HG03442 (cell line): Measurements from ENCODE around the gene OLAH.
"Not testable (repeated sequence)": the region's sequence is repeated elsewhere in the genome, so short reads cannot be mapped to it uniquely, and the experiment has no call there.

Source experiments
- ATAC-seq: cut with Tn5 transposase; IDR thresholded peaks from one replicate; pipeline ENCODE4 v1.9.1; 2021; ENCODE audit warnings: mild to moderate bottlenecking, moderate library complexity; ENCODE audit not compliant: unreplicated experiment

OLAH gene

GRCh38 chr10:15043674-15044073, at the start of gene OLAH:
Gene OLAH, plus strand, starts transcription at chr10:15043943. Its CDS starts 3,346 bp downstream, at chr10:15047289.
- no peak for ATAC-seq

GRCh38 chr10:14995964-14996565, 47.7 kb upstream of the OLAH start:
- no peak for ATAC-seq

DNA sequence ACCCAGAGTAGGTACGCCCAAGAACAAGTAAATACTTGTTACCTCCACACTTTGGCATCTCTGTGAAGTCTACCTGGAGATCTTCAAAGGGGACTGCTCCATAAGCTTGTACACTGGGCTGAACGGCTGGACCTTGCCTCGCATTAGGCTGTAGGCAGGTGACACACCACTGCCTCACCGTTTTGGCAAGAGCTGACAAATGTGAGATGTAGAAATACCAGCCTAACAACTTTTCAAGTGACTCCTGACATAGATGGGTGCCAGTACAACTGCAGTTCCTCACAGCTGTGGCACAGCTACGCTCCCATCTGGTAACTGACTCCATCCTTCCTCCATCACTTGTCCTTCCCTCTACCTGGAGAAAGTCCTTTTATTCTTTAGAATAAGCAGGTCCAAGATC, 30.2 kb upstream of the OLAH start:
- ATAC-seq, result not testable (repeated sequence)

DNA sequence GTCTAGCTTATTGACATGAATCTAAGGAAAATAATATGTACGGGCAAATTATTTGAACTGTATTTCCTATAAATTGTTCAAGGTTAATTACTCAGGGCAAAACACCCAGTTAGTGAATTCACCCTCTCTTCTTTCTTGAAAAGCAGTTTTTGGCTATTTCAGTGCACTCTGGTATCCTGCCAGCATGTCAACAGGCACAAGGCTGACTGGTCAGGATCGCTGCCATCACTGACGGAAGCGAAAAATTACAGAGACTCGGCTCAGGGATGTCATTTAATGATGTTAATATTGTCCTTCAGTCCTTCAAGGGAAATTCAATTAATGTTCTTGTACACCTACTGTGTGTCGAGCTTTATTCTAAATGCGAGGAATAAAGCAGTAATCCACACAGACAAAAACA, 28.3 kb upstream of the OLAH start:
- no peak for ATAC-seq

DNA sequence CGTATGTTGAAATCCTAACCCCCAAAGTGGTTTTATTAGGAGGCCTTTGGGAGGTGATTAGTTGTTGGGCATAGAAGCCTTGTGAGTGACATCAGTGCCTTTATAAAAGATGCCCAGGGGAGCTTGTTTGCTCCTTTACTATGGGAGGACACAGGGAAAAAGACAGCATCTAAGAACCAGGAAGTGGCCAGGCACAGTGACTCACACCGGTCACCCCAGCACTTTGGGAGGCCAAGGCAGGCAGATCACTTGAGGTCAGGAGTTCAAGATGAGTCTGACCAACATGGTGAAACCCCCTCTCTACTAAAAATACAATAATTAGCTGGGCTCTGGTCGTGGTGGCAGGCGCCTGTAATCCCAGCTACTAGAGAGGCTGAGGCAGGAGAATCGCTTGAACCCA, 22.8 kb upstream of the OLAH start:
- not testable (repeated sequence) for ATAC-seq

DNA sequence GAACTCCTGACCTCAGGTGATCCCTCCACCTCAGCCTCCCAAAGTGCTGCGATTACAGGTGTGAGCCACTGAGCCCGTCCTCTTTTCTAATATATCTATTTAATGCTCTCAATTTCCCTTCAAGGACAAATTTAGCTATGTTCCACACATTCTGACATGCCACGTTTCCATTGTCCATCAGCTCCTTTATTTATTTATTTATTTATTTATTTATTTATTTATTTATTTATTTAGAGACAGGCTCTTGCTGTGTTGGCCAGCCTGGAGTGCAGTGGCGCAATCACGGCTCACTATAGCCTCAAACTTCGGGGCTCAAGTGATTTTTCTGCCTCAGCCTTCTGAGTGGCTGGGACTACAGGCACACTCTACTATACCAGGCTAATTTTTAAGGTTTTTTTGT, 20.7 kb upstream of the OLAH start:
- not testable (repeated sequence) for ATAC-seq

- not testable (repeated sequence) for ATAC-seq
Observed at GRCh38 chr10:15024017-15025004, 19.4 kb upstream of the OLAH start.

DNA sequence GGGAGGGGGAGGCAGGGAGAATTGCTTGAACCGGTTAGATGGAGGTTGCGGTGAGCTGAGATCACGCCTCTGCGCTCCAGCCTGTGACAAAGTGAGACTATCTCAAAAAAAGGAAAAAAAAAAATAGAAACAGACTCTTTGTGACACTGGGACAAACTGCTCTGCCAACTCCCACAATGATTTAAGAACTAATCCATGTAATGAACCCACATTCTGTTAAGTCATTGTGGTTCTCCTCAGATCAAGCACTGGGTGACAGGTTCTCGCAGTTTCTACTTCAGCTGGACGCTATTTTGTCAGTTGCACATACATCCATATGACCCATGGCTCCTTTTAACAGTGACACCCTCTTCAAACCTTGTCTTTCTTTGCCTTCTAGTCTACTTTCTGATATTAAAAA, 18.7 kb upstream of the OLAH start:
- not testable (repeated sequence) for ATAC-seq

- no peak for ATAC-seq
Observed at GRCh38 chr10:15027741-15028140, 16.0 kb upstream of the OLAH start.

- no peak for ATAC-seq
Observed at GRCh38 chr10:15035385-15036301, 8.1 kb upstream of the OLAH start.

- no peak for ATAC-seq
Observed at GRCh38 chr10:15037691-15038090, 6.1 kb upstream of the OLAH start.

GRCh38 chr10:15038416-15038815, 5.3 kb upstream of the OLAH start:
- no peak for ATAC-seq

- ATAC-seq, result no peak
Observed at GRCh38 chr10:15045380-15045779, 1.6 kb downstream of the OLAH start.

DNA sequence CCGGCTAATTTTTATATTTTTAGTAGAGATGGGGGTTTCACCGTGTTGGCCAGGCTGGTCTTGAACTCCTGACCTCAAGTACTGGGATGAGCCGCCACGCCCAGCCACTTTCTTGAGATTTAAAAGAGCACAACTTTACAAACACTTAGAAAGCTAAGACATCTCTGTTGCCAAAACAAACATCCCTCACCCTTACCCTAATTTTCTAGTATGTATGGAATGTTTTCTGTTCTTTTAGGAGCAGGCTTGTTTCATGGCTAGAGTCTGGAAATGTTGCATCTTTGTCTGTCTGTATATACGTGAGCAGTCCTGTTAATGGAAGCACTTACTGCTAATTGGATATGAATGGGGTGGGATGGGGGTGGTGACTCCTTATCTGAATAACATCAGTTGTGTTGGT, 2.9 kb downstream of the OLAH start:
- no peak for ATAC-seq

- no peak for ATAC-seq
Observed at GRCh38 chr10:15049533-15049932, 5.8 kb downstream of the OLAH start.

- ATAC-seq, result no peak
Observed at GRCh38 chr10:15052121-15052520, 8.4 kb downstream of the OLAH start.

GRCh38 chr10:15053061-15053460, 9.3 kb downstream of the OLAH start:
- ATAC-seq, result no peak

- no peak for ATAC-seq
Observed at GRCh38 chr10:15058689-15059088, 14.9 kb downstream of the OLAH start.

- ATAC-seq, result no peak
Observed at GRCh38 chr10:15059914-15060313, 16.2 kb downstream of the OLAH start.

- no peak for ATAC-seq
Observed at GRCh38 chr10:15060638-15061037, 16.9 kb downstream of the OLAH start.

- no peak for ATAC-seq
Observed at GRCh38 chr10:15067154-15067553, 23.4 kb downstream of the OLAH start.
